Body of pancreas (tissue), 4 donors: ENCODE measurements around the gene CBFB.

Experiments used
- POLR2A ChIP-seq, 3 donors: fragments of 450-650 bp; IDR thresholded peaks; one replicate each; pipeline ENCODE4 v1.6.1; 2016; ENCODE audit warnings: antibody characterized with exemption in 3 of 3, mild to moderate bottlenecking in 2 of 3
- TF ChIP-seq, protein P1 (sequence below), 7 experiments: fragments of 450-650 bp in 4 of 7; fragments of 200-600 bp in 3 of 7; sonication (generic) in 3 of 7; IDR thresholded peaks; one replicate each; pipeline ENCODE4 v1.5.1; 2016 to 2019; ENCODE audit warnings: antibody characterized with exemption in 7 of 7

DNA sequence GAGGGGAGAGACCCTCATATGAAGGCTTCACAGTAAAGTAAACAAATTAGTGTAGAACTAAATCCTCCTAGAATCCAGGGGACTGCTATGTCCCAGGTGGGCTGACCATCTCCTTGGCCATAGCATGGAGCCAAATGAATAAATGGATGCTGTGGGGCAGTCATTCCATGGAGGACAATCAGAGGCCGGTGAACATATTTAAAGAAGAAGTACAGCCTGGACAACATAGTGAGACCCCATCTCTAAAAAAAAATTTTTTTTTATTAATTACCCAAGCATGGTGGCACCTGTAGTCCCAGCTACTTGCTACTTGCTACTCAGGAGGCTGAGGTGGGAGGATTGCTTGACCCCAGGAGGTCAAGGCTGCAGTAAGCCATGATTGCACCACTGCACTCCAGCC, 5.3 kb upstream of the CBFB start:
- TF ChIP-seq, protein P1, sequence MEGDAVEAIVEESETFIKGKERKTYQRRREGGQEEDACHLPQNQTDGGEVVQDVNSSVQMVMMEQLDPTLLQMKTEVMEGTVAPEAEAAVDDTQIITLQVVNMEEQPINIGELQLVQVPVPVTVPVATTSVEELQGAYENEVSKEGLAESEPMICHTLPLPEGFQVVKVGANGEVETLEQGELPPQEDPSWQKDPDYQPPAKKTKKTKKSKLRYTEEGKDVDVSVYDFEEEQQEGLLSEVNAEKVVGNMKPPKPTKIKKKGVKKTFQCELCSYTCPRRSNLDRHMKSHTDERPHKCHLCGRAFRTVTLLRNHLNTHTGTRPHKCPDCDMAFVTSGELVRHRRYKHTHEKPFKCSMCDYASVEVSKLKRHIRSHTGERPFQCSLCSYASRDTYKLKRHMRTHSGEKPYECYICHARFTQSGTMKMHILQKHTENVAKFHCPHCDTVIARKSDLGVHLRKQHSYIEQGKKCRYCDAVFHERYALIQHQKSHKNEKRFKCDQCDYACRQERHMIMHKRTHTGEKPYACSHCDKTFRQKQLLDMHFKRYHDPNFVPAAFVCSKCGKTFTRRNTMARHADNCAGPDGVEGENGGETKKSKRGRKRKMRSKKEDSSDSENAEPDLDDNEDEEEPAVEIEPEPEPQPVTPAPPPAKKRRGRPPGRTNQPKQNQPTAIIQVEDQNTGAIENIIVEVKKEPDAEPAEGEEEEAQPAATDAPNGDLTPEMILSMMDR (IDR thresholded peaks at IDR 0.05) = no peak
- TF ChIP-seq POLR2A (IDR thresholded peaks at IDR 0.05) = no peak
